Daoy (cell line): Measurements from ENCODE around the gene COL5A2. TPM values are rescaled to one million over a fixed set of nuclear protein-coding genes. Genes with fewer than 3 reads are reported as not detected.

Experiments
- DNase-seq: peaks from one replicate; pipeline ENCODE4 v3.0.0-alpha.2; 2015; ENCODE audit warnings: low read depth
- total RNA-seq: library from RNA; depleted of rRNA; stranded (reverse); fragments of >200 nt; shearing (Covaris generic); gene quantifications from 2 replicates; pipeline ENCODE4 v1.2.3, GENCODE V29; 2014; rRNA removed

Gene COL5A2
- total RNA-seq = 34.9 and 41.7 TPM in 2 replicates

- peak; percentile 48 for DNase-seq
Observed at GRCh38 chr2:189179570-189179950, at the start of gene COL5A2. TSS of gene COL5A2 (minus strand) at chr2:189179761. CDS start at chr2:189179604, 157 bp downstream.

GRCh38 chr2:189226017-189226416 lies 46.5 kb upstream of the COL5A2 start:
- no peak for DNase-seq

DNA sequence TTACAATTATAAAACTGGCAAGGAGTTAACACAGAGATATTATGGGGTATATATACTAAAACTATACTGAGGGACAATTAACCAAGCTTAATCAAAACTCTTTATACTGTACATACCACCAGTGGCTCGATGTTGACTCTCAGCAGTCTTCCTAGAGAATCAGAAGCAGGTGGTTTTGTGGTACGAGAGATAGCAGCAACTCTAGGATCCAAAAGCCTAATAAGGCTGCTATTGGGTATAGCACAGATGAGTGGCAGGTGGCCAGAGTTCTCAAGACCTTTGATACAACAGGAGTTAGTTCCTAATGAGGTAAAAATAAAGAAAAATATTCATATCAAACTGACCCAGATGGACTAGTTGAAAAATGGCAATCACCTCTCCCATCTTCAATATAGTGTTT lies 45.5 kb upstream of the COL5A2 start:
- no peak for DNase-seq

GRCh38 chr2:189222468-189223105 lies 43.0 kb upstream of the COL5A2 start:
- DNase-seq = peak; percentile 72

- DNase-seq = peak; percentile 39
Observed at GRCh38 chr2:189221811-189222467, 42.4 kb upstream of the COL5A2 start.

DNA sequence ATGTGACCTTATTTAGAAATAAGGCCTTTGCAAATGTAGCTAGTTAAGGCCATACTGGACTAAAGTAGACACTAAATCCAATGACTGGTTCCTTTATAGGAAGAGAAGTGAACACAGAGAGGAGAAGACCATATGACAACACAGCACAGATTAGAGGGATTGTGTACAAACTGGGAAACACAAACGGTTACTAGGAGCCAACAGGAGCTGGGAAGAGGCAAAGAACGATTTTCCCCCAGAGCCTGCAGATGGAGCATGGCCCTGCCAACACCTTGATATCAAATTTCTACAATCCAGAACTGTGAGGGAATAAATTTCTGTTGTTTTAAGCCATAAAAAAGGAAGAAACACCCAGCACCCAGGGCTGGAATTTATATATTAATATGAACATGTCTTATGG lies 38.7 kb upstream of the COL5A2 start:
- no peak for DNase-seq

DNA sequence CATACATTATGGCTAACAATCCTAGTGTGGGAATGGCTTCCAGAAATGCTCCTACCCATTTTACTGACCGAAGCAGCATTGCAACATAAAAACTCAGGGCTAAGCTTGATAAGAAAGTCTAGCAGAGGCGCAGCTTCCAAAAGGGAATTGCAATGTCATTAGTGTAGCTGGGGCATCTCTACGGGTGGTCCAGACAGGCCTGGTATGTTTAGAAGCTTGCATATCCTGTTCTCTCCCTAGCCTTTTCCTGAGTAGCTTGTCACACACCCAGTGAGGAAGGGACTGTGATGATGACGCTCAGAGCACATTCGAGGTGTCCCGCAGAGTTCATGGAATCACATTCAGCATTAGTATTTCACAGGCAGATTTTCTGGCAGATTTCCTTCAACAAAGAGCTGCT lies 38.0 kb upstream of the COL5A2 start:
- DNase-seq = peak; percentile 62

- DNase-seq = no peak
Observed at GRCh38 chr2:189217051-189217450, 37.5 kb upstream of the COL5A2 start.

- no peak for DNase-seq
Observed at GRCh38 chr2:189214484-189214883, 34.9 kb upstream of the COL5A2 start.

DNA sequence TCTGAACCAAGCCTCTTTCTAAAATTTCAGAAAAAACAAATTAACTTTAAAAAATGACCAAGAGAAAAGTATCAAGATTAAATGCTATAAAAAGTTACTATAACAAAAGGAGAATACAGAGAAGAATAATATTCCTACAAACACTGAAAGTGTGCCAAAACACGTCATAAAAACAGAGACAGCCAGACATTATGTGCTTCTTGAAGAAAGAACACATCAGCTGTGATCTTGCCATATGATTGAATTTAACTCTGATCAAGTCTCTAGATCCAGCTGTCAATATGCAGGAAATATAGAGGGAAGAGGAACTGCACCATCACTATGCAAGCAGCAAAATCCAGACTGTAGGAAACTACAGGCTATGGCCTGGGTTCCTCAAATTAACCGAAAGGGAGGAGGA lies 33.7 kb upstream of the COL5A2 start:
- DNase-seq = no peak

GRCh38 chr2:189210250-189211087 lies 30.9 kb upstream of the COL5A2 start:
- DNase-seq = peak; percentile 83

DNA sequence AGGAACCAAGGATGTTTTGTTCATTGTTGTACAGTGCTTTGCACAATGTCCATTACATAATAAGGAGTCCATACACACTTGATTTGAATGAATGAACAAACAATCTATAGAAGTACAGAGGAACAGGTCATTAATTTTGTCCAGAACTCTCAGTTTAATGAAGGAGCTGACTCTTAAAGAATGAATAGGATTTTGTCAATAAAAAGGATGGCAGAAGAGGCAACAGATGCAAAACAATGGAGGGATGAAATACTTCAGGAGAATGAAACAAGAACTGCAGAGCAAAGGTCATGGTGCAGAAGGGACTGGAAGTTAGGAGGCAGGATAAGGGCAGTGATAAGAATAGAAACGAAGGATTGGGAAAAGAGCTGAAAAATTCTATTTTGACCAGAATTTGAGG lies 28.7 kb upstream of the COL5A2 start:
- DNase-seq = no peak

GRCh38 chr2:189204322-189204941 lies 24.9 kb upstream of the COL5A2 start:
- peak; percentile 27 for DNase-seq

DNA sequence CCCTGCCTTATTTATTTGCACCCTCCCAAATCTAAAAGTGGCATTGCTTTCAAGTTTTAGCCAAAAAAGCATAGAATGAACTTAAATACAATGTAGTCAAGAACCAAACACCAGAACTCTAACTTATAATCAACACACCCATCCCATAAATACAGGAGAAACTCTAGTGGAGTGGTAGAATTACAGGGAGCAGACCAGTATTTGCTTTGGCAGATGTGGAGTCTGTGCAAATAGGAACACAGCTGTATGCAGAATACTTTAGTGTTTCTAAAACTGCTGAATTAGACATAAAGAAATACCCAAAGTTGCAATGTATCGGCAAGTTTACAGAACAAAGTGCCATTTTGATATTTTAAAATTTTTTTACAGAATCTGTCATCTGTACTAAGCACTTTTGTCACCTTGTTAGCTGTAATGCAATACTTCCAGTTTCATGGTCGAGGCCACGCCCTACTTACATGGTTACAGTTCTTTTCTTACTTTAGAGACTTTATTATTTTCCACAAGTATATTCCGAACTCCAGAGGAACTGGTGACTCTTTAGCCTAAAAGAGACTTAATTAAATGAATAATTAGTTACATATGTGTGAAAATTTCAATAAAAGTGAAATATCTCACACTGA lies 23.7 kb upstream of the COL5A2 start:
- DNase-seq = peak; percentile 15

DNA sequence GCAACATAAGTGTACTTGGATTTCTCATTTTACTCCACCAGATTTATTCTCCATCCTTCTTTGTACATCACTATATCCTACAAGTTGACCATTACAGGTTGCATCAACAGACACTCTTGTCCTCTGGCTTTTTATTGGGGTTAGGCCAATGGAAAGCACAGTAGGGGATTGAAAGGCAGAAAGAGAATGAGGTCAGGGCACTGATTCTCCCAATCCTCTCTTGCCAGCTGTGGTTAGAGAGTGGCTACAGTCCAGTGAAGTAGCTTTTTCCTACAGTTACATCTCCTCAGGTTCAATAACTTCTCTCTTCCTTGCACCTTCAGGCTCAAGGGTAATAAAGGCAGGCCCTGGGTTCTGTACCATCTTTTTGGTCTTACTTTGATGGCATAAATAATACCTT lies 20.2 kb upstream of the COL5A2 start:
- DNase-seq = no peak

- DNase-seq = no peak
Observed at GRCh38 chr2:189192766-189193165, 13.2 kb upstream of the COL5A2 start.

DNA sequence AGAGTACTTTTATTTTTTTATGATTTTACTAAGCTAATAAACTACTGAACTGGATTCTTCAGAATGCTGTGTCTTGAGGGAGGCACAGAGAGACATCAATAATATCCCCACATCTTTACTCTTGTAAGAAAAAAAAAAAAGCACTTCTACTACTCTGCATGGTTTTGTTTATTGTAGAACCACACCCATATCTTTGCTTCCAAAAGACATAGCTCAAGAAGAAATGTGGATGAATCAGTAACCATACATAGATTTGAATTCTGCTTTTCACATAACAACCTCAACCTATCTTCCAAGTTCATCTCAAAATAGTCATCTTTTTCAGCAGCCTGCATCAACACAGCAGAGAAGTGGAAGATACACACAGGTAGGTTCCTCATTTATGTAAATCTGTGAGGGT lies 12.2 kb upstream of the COL5A2 start:
- DNase-seq = no peak

- DNase-seq = no peak
Observed at GRCh38 chr2:189190685-189191084, 11.1 kb upstream of the COL5A2 start.

GRCh38 chr2:189188115-189188805 lies 8.7 kb upstream of the COL5A2 start:
- no peak for DNase-seq

GRCh38 chr2:189183170-189183569 lies 3.6 kb upstream of the COL5A2 start:
- no peak for DNase-seq

- no peak for DNase-seq
Observed at GRCh38 chr2:189181706-189182105, 2.1 kb upstream of the COL5A2 start.
